NCI-H2171 treated with DMSO at 0.1 percent for 48 hours (cell line): Measurements from ENCODE around the gene SREBF2.
"Not testable (repeated sequence)": the region's sequence is repeated elsewhere in the genome, so short reads cannot be mapped to it uniquely, and the experiment has no call there.

ENCODE experiments used
- DNase-seq: peaks from one replicate; lab custom pipeline; 2025; lab: John Stamatoyannopoulos, UW

Gene SREBF2

GRCh38 chr22:41842996-41843970 is 10.4 kb downstream of the SREBF2 start:
- DNase-seq, result no peak

DNA sequence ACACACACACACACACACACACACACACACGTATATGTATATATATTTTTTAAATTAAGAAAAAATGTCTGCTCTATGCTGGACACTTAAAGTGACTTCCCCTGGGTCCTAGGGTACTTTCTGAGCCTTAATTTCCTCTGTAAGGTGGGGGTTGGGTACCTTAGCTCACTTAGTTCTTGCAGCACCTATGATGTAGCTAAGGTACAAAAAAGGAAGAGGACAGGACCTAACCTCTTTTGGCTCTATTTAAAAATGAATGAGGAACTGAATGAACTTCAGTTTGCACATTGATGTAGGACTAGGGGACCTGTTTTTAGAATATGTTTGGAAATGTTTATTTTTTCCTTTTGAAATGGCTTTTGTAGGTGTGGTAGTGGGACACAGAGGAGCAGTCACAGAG is 11.1 kb downstream of the SREBF2 start:
- no peak for DNase-seq

DNA sequence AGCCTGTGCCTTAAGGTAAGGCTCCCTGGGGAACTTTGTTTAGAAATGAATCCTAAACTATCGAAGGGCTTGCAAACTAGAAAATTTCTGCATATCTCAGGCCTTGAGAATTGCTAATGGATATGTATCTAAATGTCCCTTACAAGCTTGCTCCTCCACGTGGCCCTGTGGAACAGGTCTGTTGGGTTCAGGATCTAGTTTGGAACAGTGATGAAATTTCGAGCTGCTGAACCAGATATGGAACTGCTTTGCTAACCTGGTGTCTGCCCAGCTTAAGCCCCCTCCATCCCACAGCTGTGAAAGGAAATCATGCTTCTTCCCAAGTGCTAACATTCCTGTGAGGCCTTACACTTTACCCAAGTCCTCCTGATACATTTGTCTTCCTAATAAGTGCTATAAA is 11.6 kb downstream of the SREBF2 start:
- no peak for DNase-seq

- DNase-seq, result no peak
Observed at GRCh38 chr22:41845380-41846267, 12.7 kb downstream of the SREBF2 start.

DNA sequence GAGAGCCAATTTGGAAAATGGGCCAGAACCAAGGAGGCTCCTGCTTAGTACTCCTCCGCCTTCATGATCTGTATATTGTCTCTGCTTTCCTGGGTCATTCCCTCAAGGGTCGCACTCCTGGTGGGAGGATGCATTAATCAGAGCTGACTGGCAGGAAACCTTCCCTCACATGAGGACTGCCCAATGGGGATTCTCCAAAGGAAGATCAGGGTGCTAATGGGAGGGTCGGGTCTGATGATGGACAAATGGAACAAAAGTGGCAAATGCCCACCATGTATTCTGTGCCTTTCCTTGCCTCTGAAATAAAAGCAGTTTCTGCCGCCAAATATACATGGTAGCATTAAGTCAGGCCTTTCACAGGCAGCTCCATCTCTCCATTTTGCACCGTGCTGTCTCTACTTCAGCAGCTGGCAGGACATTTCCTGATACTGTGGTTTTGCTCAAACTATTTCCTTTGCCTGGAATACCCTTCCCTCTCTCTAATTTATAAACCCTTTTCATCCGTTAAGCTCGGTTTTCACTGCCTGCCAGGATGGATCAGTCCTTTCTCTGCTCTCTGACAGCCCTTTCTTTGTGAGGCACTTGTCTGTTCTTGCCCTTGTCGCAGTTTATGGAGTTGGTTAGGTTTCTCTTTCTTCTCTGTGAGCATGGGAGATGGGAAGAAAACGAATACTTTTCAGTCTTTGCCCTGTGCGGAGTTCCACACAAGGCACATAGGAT is 13.5 kb downstream of the SREBF2 start:
- DNase-seq, result no peak

GRCh38 chr22:41847300-41847699 is 14.4 kb downstream of the SREBF2 start:
- DNase-seq, result no peak

DNA sequence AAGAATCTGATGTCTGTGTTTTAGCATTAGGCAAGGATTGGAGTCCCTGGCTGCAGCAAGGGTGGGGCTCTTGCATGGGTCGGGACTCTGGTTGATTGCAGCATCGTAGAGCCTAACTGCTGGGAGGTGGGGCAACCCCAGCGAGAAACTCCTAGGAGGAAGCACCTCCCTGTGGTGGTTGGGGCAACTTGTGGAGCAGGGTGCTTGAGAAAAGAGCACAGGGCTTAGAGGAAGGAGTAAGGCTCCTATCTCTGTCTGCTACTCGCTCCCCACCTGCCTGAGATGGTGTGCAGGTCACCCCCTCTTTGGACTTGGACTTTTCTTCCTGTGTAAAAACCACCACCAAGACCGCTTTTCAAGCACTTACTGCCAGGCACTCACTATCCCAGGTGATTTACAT is 15.6 kb downstream of the SREBF2 start:
- no peak for DNase-seq

DNA sequence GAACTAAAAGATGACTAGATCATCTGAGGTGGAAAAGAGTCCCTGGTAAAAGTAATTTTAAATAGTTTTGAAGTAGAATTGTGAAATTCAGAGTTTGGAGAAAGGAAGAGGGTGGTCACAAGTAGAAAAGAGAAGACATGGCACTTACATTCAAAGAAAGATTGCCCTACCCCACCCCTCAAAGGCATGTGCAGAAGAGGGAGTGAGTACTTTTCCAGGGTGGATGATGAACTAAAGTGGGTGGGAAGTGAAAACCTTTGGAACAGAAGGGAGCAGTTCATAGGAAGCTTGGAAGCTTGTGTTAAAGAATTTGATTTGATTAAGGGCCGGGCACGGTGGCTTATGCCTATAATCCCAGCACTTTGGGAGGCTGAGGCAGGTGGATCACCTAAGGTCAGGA is 23.6 kb downstream of the SREBF2 start:
- no peak for DNase-seq

GRCh38 chr22:41857155-41857859 is 24.4 kb downstream of the SREBF2 start:
- peak; percentile 41 for DNase-seq

DNA sequence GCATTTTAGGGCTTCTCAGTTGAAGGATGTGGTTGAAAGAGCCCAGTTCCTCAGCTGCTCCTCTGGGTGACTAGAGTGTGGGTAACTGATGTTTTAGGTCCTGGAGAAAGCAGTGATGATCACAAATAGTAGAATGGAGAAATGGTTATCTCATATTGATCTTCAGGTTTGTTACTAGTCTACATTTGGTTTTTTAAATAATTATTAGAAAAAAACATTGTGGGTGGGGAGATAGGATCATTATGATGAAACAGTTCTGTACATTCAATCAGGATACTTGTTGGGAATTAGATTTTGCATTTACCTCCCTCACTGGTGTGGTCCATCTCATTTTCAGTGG is 24.9 kb downstream of the SREBF2 start:
- DNase-seq, result no peak

DNA sequence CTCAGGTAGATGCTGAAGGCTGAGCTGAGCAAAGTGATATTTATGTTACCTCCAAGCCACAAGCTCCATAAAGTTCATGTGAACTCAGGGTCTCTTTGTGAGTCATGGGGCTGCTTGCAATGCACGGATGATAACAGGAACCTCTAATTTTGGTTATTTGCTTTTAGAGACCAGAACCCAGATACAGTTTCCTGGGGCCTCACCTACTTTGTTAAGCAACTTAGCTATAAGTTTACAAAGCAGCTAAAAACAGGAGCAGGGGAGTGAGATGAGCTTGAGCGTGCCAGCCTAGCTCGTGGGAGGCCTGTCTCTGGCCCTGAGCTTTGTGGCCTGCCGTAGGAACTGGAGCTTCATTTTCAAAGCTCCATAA is 29.2 kb downstream of the SREBF2 start:
- DNase-seq, result peak; percentile 40

DNA sequence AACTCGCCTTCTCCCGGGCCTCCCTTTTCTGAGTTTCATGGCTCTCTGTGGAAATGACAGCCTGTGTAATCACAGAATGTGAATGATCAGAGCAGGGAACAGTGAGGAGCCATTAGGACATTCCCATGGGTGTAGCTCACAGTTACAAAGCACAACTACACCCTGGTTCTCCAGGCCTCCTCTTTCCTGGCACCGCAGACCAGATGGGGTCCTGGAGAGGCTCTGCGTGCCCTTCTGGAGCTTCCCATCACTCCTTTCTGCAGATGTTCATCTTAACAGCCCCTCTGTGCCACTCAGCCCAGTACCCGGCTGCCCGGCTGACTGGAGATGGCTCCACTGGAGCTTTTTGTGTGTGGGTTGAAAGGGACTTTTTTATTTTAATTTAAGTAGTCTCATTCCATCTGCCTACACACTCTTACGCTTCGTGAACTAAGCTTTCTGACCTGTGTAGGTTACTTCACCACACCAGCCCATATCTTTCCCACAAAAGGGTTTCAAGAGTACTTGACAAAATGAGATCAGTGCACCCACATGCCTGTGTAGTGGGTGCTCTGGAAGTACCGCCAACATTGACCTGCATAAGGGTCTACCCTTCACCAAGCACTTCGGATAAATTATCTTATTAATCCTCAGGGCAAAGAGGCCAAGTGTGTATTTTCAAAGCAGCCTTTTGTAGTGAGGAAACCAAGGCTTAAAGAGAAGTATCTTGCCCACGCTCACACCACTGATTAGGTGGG is 29.8 kb downstream of the SREBF2 start:
- DNase-seq, result peak; percentile 85

DNA sequence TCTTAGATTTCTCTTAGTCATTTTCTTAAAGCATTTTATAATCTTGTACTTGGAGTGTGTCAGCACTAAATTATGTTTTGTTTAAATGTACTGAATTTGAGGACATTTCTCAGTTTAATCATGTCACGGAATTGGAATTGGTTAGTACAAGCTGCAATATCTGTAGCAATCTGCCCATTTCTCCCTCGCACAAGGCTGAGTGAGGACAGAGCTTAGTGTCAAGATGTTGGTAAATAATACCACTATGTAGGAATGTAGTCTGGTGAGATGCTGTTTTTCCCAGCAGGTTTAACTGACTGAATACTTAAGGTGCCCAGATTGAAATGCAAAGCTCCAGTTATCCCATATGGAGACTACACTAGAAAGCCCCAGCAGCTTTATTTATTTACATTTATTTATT is 30.6 kb downstream of the SREBF2 start:
- no peak for DNase-seq

DNA sequence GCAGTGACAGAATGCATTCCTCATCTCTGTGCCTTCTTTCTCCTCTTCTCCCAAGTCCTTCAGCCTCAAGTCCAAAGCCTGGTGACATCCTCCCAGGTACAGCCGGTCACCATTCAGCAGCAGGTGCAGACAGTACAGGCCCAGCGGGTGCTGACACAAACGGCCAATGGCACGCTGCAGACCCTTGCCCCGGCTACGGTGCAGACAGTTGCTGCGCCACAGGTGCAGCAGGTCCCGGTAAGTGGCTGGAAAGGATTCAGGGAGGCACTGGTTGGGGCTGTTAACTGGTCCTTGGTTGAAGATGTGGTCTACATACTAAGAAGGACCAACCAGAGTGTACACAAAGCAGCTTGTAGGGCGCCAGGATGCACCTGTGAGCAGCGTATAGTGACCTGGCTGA is 35.7 kb downstream of the SREBF2 start:
- DNase-seq, result no peak

- DNase-seq, result not testable (repeated sequence)
Observed at GRCh38 chr22:41870081-41870480, 37.2 kb downstream of the SREBF2 start.

DNA sequence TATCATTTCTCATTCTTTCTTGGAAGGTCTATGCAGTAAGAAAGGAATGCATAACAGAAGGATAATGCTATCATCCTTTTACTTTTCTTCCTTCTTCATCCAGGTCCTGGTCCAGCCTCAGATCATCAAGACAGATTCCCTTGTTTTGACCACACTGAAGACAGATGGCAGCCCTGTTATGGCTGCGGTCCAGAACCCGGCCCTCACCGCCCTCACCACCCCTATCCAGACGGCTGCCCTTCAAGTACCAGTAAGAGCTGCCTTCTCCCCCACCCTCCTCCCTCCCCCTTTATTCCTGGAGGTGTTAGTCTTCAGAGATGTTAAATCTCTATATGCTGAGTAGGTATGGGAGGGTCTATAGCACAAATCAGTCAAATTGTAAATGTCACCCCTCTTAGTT is 37.9 kb downstream of the SREBF2 start:
- DNase-seq, result peak; percentile 44

GRCh38 chr22:41873391-41873790 is 40.5 kb downstream of the SREBF2 start:
- DNase-seq, result no peak

- DNase-seq, result no peak
Observed at GRCh38 chr22:41874090-41874489, 41.2 kb downstream of the SREBF2 start.

DNA sequence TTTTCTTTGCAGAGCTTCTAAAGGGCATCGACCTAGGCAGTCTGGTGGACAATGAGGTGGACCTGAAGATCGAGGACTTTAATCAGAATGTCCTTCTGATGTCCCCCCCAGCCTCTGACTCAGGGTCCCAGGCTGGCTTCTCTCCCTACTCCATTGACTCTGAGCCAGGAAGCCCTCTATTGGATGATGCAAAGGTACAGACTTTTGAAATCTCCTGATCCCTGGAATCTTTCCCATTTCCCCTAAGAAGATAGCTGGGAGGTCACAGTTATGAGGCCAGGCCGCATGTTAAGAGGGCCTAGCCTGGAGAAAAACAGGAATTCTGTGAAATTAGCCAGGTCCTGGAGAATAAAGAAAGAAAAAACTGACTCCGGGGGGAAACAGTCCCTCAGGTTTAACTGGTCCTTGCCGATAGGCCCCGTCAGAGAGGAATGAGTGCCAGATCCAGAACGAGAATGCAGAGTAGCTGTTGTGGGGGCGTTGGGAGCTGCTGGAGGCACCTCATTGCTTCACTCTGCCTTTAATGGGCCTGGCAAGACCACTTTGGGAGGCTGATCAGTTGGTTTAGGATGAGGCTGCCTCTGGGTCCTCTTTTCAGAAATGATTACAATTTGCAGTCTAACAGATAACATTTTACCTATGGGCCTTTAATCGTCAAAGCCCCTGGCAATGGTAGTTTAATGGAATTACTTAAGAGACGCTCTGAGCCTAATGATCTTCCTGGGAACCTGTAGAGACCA is 42.8 kb downstream of the SREBF2 start:
- DNase-seq, result no peak

GRCh38 chr22:41876275-41876674 is 43.4 kb downstream of the SREBF2 start:
- no peak for DNase-seq
